NCI-H1105 treated with DMSO at 0.1 percent for 48 hours (cell line): ENCODE results near the gene LAMA2.

Experiments
- DNase-seq: peaks from one replicate; lab custom pipeline; 2025; lab: John Stamatoyannopoulos, UW

LAMA2 gene

GRCh38 chr6:128918886-128919285 is 35.9 kb downstream of the LAMA2 start:
- DNase-seq: no peak

- no peak for DNase-seq
Observed at GRCh38 chr6:128919412-128920180, 36.7 kb downstream of the LAMA2 start.

- DNase-seq: no peak
Observed at GRCh38 chr6:128925765-128926164, 42.8 kb downstream of the LAMA2 start.

- DNase-seq: no peak
Observed at GRCh38 chr6:128929869-128930268, 46.9 kb downstream of the LAMA2 start.

GRCh38 chr6:128930321-128930720 is 47.4 kb downstream of the LAMA2 start:
- DNase-seq: no peak

GRCh38 chr6:128932061-128932460 is 49.1 kb downstream of the LAMA2 start:
- no peak for DNase-seq

- DNase-seq: no peak
Observed at GRCh38 chr6:128950864-128951263, 67.9 kb downstream of the LAMA2 start.

GRCh38 chr6:128952902-128953301 is 70.0 kb downstream of the LAMA2 start:
- DNase-seq: no peak

GRCh38 chr6:128954308-128955043 is 71.5 kb downstream of the LAMA2 start:
- DNase-seq: no peak

GRCh38 chr6:128963561-128963960 is 80.6 kb downstream of the LAMA2 start:
- DNase-seq: no peak

GRCh38 chr6:128964233-128964755 is 81.4 kb downstream of the LAMA2 start:
- peak; percentile 27 for DNase-seq

- DNase-seq: no peak
Observed at GRCh38 chr6:128964771-128965170, 81.8 kb downstream of the LAMA2 start.

GRCh38 chr6:128966934-128967333 is 84.0 kb downstream of the LAMA2 start:
- no peak for DNase-seq

GRCh38 chr6:128979071-128979470 is 96.1 kb downstream of the LAMA2 start:
- no peak for DNase-seq

GRCh38 chr6:128981716-128982115 is 98.8 kb downstream of the LAMA2 start:
- DNase-seq: no peak

- DNase-seq: no peak
Observed at GRCh38 chr6:128990360-128990759, 107.4 kb downstream of the LAMA2 start.

GRCh38 chr6:128990915-128991314 is 108.0 kb downstream of the LAMA2 start:
- no peak for DNase-seq

GRCh38 chr6:128993166-128993565 is 110.2 kb downstream of the LAMA2 start:
- no peak for DNase-seq

- no peak for DNase-seq
Observed at GRCh38 chr6:128997880-128998279, 114.9 kb downstream of the LAMA2 start.

- no peak for DNase-seq
Observed at GRCh38 chr6:129006724-129007514, 124.0 kb downstream of the LAMA2 start.

- DNase-seq: peak; percentile 8
Observed at GRCh38 chr6:129007701-129008373, 124.9 kb downstream of the LAMA2 start.

GRCh38 chr6:129008591-129008990 is 125.7 kb downstream of the LAMA2 start:
- DNase-seq: no peak
